HG03571 (cell line): ENCODE data around the gene S100PBP.

Experiments
- ATAC-seq: cut with Tn5 transposase; IDR thresholded peaks from one replicate; pipeline ENCODE4 v1.9.1; 2021; ENCODE audit not compliant: unreplicated experiment

Gene S100PBP

GRCh38 chr1:32869923-32870614 lies 52.6 kb downstream of the S100PBP start:
- ATAC-seq, result no peak

GRCh38 chr1:32870615-32871363 lies 53.3 kb downstream of the S100PBP start, which contains the start of gene FNDC5:
TSS of gene FNDC5 (minus strand) at chr1:32870912.
- ATAC-seq, result no peak

- no peak for ATAC-seq
Measured at GRCh38 chr1:32871364-32872191, 54.1 kb downstream of the S100PBP start.

GRCh38 chr1:32872192-32872460 lies 54.7 kb downstream of the S100PBP start:
- ATAC-seq, result no peak

- no peak for ATAC-seq
Measured at GRCh38 chr1:32873484-32873883, 56.0 kb downstream of the S100PBP start.

- ATAC-seq, result no peak
Measured at GRCh38 chr1:32874860-32875752, 57.7 kb downstream of the S100PBP start.

- ATAC-seq, result no peak
Measured at GRCh38 chr1:32876341-32877210, 59.1 kb downstream of the S100PBP start.

GRCh38 chr1:32877211-32878110 lies 60.0 kb downstream of the S100PBP start:
- no peak for ATAC-seq

GRCh38 chr1:32878183-32878582 lies 60.7 kb downstream of the S100PBP start:
- no peak for ATAC-seq

- no peak for ATAC-seq
Measured at GRCh38 chr1:32878637-32879041, 61.2 kb downstream of the S100PBP start.

- no peak for ATAC-seq
Measured at GRCh38 chr1:32881291-32881690, 63.8 kb downstream of the S100PBP start.

GRCh38 chr1:32881871-32882850 lies 64.7 kb downstream of the S100PBP start:
- no peak for ATAC-seq

- no peak for ATAC-seq
Measured at GRCh38 chr1:32883338-32884031, 66.0 kb downstream of the S100PBP start.

GRCh38 chr1:32884032-32884372 lies 66.5 kb downstream of the S100PBP start:
- ATAC-seq, result no peak

GRCh38 chr1:32884726-32885125 lies 67.3 kb downstream of the S100PBP start:
- no peak for ATAC-seq

- no peak for ATAC-seq
Measured at GRCh38 chr1:32885676-32886003, 68.2 kb downstream of the S100PBP start.
